ENCODE results near the gene CLECL1. TPM values are rescaled to one million over a fixed set of nuclear protein-coding genes. Genes with fewer than 3 reads are reported as not detected.
A peak's percentile ranks its signal among the peaks of the same experiment; 100 is the strongest.

CLECL1 gene
- total RNA-seq, 6 donors from 2014 or later = 0.98 to 33.5 (median 1.0) TPM; not detected in 3

- 41 to 71% methylated on average over 3 to 6 of the region's 6 CpGs for WGBS, 2 donors
- Histone ChIP-seq H3K4me1 (peaks cover 0 to 19% (median 11%) of the 10 kb centered on the region in 4 donors), H3K36me3 (no peaks in the 10 kb centered on the region), H3K9me3 (no peaks in the 10 kb centered on the region), H3K27me3 (no peaks in the 10 kb centered on the region), H3K4me3 (no peak overlapping the region), H3K27ac (peak overlapping the region in 3 of 4 donors; percentile 13 to 66 (median 24))
- peak in 1 of 2 donors; percentile 74 for DNase-seq
- TF ChIP-seq EP300 (IDR thresholded peaks at IDR 0.05) (no peak), POLR2A (IDR thresholded peaks at IDR 0.05) (no peak), CTCF (IDR thresholded peaks at IDR 0.05) (no peak), POLR2AphosphoS5 (IDR thresholded peaks at IDR 0.05) (no peak)
- peak; percentile 69 to 78 for ATAC-seq (ENCODE audit: low FRiP score in 2 of 2)
Measured at GRCh38 chr12:9673404-9674225, 59.3 kb downstream of the CLECL1 start.

Other genes starting within 250 kb of the CLECL1 start
- gene KLRB1, start 125.2 kb downstream of the CLECL1 start, total RNA-seq = 1 to 10 TPM in 5 of 6 donors, not detected in 1; 1.3 to 7.6 (median 3.0) TPM
- 10 to 100 TPM in 3 of 6 donors, 1 to 10 TPM in 3; 7.0 to 34.8 (median 12.2) TPM for gene CLEC2D, start 63.4 kb downstream of the CLECL1 start, total RNA-seq
- gene CD69, start 27.8 kb upstream of the CLECL1 start, total RNA-seq = 10 to 100 TPM in 3 of 6 donors, 1 to 10 TPM in 3; 2.8 to 25.2 (median 10.6) TPM
- gene KLRF1, start 94.4 kb upstream of the CLECL1 start, total RNA-seq = 1 to 10 TPM in 4 of 6 donors, not detected in 2; 1.2 to 6.9 (median 2.0) TPM
- 10 to 100 TPM in 5 of 6 donors, 1 to 10 TPM in 1; 8.4 to 37.8 (median 25.7) TPM for gene CLEC2B, start 136.3 kb upstream of the CLECL1 start, total RNA-seq
- not detected for gene KLRF2, start 148.4 kb upstream of the CLECL1 start, total RNA-seq
- gene CLEC2A, start 199.3 kb upstream of the CLECL1 start, total RNA-seq = not detected
- 10 to 100 TPM in 3 of 6 donors, 1 to 10 TPM in 3; 3.1 to 63.5 (median 9.2) TPM for gene CLEC12A, start 238.3 kb upstream of the CLECL1 start, total RNA-seq

Data from upper lobe of left lung (tissue), 6 donors.